Raji (cell line): ENCODE results near the gene RPA3.

Experiments used
- POLR2A ChIP-seq: IDR thresholded peaks from 2 replicates; pipeline ENCODE4 v1.6.1; 2011; ENCODE audit warnings: low read depth, low read length, control low read depth; ENCODE audit not compliant: insufficient read depth

Gene RPA3

DNA sequence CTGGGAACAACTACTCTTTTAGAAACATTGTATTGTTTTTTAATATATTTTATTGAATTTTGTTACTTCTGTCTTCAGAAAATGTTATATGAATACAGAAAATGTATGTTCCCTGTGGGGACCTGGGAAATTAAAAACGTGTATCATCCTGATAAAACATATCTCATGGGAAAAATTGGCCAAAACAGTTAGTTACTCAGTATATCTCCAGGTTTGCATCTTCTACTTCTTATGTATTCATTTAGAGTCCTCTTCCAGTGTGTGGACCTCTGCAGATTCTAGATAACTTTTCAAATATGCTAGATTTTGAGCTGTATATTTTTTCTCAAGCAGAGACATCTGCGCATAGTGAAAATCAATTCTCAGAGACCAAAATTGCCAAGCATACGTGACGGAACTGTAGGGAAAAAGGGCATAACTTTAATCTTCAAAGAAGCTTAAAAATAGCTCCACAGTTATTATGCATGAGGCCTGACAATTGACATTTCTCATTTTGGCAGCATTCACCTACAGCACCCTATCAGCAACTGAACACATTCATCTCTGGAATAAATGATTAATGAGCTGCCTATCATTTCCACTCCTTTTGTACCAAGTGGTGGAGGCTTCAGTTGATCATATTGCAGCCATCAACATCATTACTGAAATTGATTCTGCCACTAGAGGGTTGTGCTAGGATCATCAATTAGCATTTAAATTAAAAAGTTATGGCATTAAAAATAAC is 104.2 kb downstream of the RPA3 start:
- TF ChIP-seq POLR2A: no peak

DNA sequence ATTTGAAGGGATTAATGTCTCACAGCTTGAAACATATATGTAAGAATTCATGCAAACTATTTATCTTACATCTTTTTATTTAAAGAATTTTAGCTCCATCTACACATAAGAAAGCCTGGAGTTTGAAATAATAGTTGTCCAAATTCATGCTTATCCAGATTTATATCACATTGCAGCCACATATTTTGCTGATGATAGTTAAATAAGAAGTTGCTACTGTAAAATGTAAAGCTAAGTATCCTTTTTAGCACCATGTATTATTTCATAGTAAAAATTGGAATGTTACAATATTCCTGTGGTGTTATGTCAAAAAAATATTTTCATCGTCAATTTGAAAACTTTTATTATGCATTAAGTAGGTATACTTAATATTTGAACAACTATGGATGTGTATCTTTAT is 105.2 kb downstream of the RPA3 start:
- no peak for TF ChIP-seq POLR2A

DNA sequence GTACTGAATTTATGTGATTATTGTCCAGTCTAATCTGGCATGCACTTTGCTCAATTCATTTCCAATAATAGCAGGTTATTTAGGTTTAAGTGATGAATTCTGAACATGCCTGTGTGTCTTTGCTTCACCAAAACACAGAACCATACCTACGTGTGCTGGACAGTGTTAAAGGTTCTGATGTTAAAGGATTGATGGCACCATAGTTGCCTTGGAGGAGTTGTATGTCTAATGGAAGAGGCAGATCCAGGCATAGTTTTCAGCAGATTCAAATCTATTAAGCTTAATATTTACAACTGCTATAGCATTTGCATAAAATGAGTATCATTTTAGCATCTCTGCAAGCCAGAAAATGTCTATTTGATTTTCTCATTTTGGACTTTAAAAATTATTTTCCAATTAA is 105.9 kb downstream of the RPA3 start:
- no peak for TF ChIP-seq POLR2A

DNA sequence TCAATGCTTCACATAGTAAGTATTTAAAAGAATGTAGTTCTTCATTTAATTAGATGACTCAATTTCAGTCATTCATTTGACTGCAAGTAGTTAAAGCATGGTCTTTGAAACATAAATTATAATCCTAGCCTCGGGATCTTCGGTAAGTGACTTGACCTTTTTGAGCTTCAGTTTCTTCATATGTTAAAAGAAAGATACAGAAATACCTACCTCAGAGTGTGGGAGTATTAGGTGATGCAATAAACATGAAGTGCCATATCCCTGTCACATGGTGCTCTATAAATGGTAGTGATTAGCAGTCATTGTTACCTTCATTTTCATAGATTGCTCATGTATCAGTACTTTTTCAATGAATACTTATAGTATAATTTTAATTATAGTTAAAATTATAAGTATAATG is 109.1 kb downstream of the RPA3 start:
- TF ChIP-seq POLR2A: no peak

DNA sequence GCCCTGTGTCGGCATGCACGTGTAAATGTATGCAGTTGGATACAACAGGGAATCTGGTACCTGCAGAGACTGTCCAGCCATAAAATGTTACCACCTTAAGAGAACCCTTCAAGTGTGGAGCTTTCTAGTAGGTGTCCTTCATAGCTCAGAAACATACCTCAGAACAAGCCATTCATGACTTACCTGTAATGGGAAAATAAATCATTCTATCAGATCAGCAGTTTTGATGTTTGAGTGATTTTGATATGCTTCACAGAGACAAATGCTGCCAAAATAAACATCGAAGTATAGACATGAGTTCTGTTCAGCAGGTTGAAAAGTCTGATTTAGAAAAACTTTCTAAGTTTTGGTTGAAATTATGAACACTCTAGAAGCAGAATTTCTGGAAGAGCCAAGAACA is 111.4 kb downstream of the RPA3 start:
- no peak for TF ChIP-seq POLR2A

DNA sequence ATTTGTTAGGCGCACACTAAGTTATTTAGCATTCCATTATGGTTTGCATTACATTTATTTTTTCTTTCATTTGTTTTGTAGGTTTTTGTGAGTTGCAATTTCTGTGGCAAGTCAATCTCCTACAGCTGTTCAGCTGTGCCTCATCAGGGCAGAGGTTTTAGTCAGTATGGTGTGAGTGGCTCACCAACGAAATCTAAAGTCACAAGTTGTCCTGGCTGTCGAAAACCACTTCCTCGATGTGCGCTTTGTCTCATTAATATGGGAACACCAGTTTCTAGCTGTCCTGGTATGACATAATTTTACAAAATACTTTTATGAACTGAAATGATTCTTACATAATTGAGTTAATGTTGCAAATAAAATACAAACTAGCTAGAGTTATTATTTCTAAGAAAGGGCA is 122.2 kb downstream of the RPA3 start:
- no peak for TF ChIP-seq POLR2A

DNA sequence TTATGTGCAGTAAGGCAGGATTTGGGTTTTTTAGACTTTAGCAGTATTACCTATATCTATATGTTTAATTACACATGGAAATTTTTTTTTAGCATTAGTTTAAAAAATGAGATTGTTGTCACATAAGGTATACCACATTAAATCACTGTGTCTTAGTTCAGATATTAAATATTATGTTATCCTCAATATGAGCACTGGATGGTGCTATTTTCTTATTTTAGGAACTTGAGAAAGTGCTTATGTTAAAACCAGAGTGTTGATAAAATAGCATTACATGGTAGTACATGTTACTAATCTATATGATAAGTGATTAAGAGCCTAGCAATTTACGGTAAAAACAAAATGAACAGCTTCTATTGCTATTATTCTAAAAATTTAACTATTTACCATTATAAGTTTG is 123.0 kb downstream of the RPA3 start:
- TF ChIP-seq POLR2A: no peak
